ENCODE data around the gene C9orf153.
"Not testable (repeated sequence)": the region's sequence is repeated elsewhere in the genome, so short reads cannot be mapped to it uniquely, and the experiment has no call there.

The C9orf153 gene

GRCh38 chr9:86263876-86264275, 4.4 kb upstream of the C9orf153 start:
- DNase-seq (ENCODE audit: low read depth): no peak

- DNase-seq (ENCODE audit: low read depth): no peak
Observed at GRCh38 chr9:86262492-86262891, 3.0 kb upstream of the C9orf153 start.

DNA sequence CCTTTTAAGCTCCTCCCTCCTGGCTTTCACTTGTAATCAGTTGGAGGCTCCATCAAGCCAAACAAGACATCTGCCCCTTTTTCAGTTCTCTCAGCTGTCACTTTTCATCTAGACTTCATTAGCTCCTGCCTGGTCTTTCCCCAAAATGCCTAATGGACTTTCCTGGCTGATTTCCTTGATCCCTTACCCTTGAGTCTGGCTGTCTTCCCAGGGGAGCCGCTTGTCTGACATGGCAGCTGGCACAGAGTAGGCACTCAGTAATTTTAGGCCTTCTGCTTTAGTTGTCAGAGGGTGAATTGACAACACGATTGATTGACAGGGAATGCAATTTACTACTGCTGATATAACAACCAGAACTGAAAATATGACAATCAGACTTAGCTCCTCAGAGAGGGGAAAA, 2.1 kb downstream of the C9orf153 start:
- no peak for DNase-seq (ENCODE audit: low read depth)

- no peak for DNase-seq (ENCODE audit: low read depth)
Observed at GRCh38 chr9:86256653-86257052, 2.8 kb downstream of the C9orf153 start.

- no peak for DNase-seq (ENCODE audit: low read depth)
Observed at GRCh38 chr9:86253577-86253976, 5.9 kb downstream of the C9orf153 start.

GRCh38 chr9:86252870-86253269, 6.6 kb downstream of the C9orf153 start:
- no peak for DNase-seq (ENCODE audit: low read depth)

GRCh38 chr9:86250123-86250522, 9.3 kb downstream of the C9orf153 start:
- DNase-seq (ENCODE audit: low read depth): no peak

DNA sequence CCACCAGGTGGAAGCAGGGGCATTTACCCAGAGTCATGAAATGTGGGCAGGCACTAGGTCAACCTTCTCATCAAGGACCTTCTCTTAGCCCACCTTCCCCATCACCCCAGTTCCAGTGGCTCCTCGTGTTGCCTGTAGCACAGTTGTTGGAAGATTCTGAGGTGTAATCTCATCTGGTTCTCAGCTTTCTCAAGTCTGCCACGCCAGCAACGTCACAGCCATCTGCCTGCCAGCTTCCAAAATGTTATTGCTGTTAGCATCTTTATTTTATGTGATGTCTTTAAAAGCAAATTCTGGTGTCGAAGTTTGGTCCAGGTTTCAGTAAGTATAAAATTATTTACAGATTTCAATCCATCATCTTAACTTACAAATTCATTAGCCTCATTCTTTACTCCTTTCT, 10.7 kb downstream of the C9orf153 start:
- no peak for DNase-seq (ENCODE audit: low read depth)

GRCh38 chr9:86246752-86247161, 12.7 kb downstream of the C9orf153 start:
- DNase-seq (ENCODE audit: low read depth): no peak

- no peak for DNase-seq (ENCODE audit: low read depth)
Observed at GRCh38 chr9:86242071-86242470, 17.4 kb downstream of the C9orf153 start.

GRCh38 chr9:86241216-86241615, 18.2 kb downstream of the C9orf153 start:
- no peak for DNase-seq (ENCODE audit: low read depth)

DNA sequence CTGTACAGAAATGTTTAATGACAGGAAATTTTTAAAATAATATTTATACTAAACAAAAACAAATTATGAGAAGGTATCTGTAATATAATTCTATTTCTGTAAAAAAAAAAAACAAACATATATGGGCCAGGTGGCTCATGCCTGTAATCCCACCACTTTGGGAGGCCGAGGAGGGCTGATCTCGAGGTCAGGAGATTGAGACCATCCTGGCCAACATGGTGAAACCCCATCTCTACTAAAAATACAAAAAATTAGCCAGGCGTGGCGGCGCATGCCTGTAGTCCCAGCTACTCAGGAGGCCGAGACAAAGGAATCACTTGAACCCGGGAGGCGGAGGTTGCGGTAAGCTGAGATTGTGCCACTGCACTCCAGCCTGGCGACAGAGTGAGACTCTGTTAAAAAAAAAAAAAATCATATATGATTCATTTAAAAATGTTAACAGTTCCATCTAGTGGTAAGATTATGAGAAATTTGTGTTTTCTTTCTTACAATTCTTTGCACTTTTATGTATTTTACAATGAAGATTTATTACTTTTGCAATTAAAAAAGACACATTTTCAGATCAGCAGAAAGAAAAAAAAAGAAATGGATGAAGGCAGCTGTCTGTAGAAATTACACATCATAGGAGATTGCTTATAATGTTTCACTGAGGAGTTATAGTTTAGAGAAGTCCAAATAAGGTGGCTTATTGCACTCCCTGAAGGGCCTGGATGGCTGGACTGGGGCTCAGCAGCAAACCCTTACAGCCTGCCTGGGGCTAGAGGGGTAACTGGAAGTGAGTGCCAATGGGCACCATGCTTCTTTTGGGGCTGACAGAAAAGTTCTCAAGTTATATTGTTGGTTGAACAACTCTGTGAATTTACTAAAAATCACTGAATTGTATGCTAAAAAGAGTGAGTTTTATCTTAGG, 20.3 kb downstream of the C9orf153 start:
- no peak for DNase-seq (ENCODE audit: low read depth)

GRCh38 chr9:86230858-86231257, 28.6 kb downstream of the C9orf153 start:
- DNase-seq (ENCODE audit: low read depth): no peak

GRCh38 chr9:86222667-86223066, 36.8 kb downstream of the C9orf153 start:
- DNase-seq (ENCODE audit: low read depth): no peak

DNA sequence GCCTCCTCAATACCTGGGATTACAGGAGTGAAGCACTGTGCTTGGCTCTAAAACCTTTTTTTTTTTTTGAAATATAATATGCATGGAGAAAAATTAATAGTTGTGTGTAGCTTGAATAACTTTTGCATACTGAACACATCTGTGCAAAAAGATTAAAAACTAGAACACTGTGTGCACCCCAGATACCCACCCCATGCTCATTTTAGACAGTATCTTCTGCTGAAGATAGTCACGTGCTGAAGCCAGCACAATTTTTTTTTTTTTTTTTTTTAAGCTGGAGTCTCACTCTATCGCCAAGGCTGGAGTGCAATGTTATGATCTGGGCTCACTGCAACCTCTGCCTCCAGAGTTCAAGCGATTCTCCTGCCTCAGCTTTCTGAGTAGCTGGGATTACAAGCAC, 39.9 kb downstream of the C9orf153 start:
- no peak for DNase-seq (ENCODE audit: low read depth)

DNA sequence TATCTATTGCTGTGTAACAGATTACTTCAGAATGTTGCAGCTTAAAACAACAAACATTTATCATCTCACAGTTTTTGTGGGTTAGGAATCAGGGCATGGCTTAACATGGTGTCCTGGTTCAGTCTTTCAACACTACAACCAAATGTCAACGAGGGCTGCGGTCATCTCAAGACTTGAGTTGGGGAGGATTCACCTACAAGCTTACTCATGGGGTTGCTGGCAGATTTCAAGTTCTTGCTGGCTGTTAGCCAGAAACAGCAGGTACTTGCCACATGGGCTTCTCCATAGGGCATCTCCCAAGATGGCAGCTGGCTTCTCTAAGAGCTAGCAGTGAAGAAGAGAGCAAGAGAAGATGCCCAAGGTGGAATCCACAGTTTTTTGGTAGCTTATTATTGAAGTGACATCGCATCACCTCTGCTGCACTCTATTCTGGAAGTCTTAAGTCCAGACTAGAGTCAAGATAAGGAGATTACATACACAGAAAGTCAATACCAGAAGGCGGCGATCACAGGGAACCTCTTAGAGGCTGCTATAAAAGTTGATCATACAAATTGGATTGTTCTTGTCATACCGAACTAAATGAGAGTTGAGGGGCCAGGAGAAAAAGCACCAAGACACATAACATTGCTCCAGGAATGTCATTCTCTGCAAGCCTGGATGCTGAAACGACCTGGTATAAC, 42.2 kb downstream of the C9orf153 start:
- DNase-seq (ENCODE audit: low read depth): no peak

- DNase-seq (ENCODE audit: low read depth): no peak
Observed at GRCh38 chr9:86207193-86207592, 52.3 kb downstream of the C9orf153 start.

DNA sequence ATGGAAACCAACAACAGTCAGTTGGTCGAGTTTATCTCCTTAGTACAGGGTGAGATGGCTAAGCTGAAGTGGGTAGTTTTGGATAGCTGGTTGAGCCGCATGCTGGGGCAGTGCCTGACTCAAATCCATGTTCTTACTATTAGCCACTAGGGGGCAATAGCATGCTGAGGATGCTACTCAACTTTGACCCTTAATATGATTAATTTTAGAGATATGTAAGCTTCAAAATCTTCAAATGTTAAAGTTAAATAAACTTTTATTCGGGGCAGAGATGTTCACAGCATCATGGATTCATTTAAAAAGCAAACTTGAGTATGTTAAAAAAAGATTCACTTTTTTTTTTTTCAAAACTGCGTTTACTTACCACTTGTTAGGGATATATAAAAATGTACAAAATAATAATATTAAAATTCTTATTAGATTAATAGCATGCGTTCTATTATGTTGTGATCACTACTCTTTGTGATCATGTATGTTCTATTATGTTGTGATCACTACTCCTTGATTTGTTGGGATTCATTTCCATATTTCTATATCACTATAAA, 57.0 kb downstream of the C9orf153 start:
- no peak for DNase-seq (ENCODE audit: low read depth)

DNA sequence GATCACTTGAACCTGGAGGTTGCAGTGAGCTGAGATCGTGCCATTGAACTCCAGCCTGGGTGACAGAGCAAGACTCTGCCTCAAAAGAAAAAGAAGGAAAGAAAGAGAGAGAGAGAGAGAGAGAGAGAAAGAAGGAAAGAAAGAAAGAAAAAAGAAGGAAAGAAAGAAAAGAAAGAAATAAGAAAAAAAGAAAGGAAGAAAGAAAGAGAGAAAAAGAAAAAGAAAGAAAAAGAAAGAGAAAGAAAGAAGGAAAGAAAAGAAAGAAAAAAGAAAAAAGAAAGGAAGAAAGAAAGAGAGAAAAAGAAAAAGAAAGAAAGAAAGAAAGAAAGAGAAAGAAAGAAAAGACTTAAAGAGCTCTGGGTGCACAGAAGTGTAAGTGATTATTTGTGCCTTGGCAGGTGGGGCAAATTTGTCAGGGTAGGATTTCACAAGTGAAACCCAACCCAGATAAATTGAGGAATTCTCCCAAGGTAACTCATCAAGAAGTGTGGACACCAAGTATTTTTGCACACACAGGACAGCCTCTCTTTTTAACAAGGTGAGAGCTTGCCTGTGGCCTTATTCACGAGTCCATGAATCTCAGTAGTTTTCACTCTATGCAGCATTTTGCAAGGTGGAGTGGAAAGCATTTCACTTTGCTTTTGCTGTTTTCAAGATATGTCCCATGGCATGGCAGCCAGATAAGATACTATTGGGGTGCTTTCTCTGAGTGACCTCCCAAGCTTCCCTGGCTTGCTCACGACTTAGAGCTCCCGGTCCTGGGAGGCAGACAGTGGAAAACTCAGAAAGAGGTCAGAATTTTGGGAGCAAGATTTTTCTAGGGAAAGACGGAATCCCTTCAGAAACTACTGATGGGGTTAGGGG, 57.8 kb downstream of the C9orf153 start:
- DNase-seq (ENCODE audit: low read depth): no peak

DNA sequence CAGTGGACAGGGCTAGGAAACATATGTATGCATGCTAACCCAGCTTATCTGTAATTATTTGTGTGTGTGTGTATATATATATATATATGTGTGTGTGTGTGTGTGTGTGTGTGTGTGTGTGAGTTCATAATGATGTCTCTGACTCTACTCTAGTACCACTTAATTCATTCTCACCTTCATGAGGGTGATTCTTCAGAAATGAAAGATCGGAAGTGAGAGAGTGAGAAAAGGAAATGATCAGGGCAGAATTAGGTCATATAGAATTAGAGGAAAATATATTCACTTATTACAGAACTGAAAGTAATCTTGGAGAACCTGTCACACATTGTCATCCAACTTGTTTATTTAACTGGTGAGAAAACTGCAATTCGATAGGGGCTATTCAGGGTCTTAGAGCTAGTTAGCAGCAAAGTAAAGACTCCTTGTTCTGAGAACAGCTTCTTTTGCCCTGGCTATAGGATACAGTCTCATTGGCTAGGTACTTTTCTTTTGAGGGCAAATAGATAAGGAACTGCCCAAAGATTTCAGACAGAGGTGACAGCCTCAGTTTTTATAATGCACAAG, 58.8 kb downstream of the C9orf153 start:
- DNase-seq (ENCODE audit: low read depth): no peak

DNA sequence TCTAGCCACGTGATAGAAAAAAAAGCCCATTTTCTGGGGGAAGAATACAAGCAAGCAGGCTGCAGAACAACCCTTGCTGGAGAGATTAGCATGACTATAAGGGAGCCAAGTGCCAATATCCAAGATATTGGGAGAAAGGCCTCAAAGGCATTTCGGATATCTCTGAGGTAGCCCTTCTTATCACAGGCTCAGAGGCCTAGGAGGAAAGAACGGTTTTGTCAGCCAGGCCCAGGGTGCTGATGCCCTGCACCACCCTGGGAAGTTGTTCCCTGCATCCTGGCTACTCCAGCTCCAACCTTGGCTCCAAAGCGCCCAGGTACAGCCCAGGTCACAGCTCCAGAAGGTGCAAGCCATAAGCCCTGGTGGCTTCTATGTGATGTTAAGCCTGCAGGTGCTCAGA, 66.4 kb downstream of the C9orf153 start:
- DNase-seq (ENCODE audit: low read depth): no peak

- DNase-seq (ENCODE audit: low read depth): not testable (repeated sequence)
Observed at GRCh38 chr9:86190700-86191099, 68.8 kb downstream of the C9orf153 start.

All from stimulated activated CD8-positive, alpha-beta memory T cell treated with anti-CD3 and anti-CD28 coated beads, Interleukin-12 subunit alpha, Interleukin-12 subunit beta, amount 100 ng/mL, for 4 hours (primary cell).